Choroid plexus epithelial cell (primary cell): ENCODE measurements around the gene RBM5.

Experiments used
- DNase-seq: peaks from one replicate; pipeline ENCODE4 v3.0.0-alpha.2; 2010; ENCODE audit warnings: low read depth
- H3K4me3 ChIP-seq: 2 replicates; pipeline ENCODE4 v1.5.1; 2011; ENCODE audit warnings: low read depth, mild to moderate bottlenecking, control low read depth, low read length, moderate library complexity
- CTCF ChIP-seq: conservative IDR thresholded peaks from 2 replicates; pipeline ENCODE4 v1.5.1; 2011; ENCODE audit warnings: low read depth, mild to moderate bottlenecking, control low read depth, inconsistent platforms, low read length, moderate library complexity

The RBM5 gene

GRCh38 chr3:50102558-50102957, 13.8 kb downstream of the RBM5 start:
- no peak for TF ChIP-seq CTCF
- no peak for DNase-seq

GRCh38 chr3:50111757-50112156, 23.0 kb downstream of the RBM5 start:
- DNase-seq, result no peak
- H3K4me3 ChIP-seq, result no peak overlapping the region
- TF ChIP-seq CTCF, result no peak

More at GRCh38 chr3:50102558-50102957, 13.8 kb downstream of the RBM5 start:
- no peak overlapping the region for H3K4me3 ChIP-seq

- H3K4me3 ChIP-seq, result no peak overlapping the region
- DNase-seq, result no peak
- TF ChIP-seq CTCF, result no peak
Measured at GRCh38 chr3:50112462-50112861, 23.7 kb downstream of the RBM5 start.

GRCh38 chr3:50117120-50117519, 28.4 kb downstream of the RBM5 start:
- no peak for TF ChIP-seq CTCF
- no peak overlapping the region for H3K4me3 ChIP-seq
- DNase-seq, result no peak

- H3K4me3 ChIP-seq, result no peak overlapping the region
- no peak for TF ChIP-seq CTCF
- no peak for DNase-seq
Measured at GRCh38 chr3:50118237-50118636, 29.5 kb downstream of the RBM5 start.

GRCh38 chr3:50119786-50120185, 31.1 kb downstream of the RBM5 start:
- DNase-seq, result no peak
- no peak for TF ChIP-seq CTCF
- H3K4me3 ChIP-seq, result no peak overlapping the region

- no peak overlapping the region for H3K4me3 ChIP-seq
- no peak for DNase-seq
- no peak for TF ChIP-seq CTCF
Measured at GRCh38 chr3:50120364-50121071, 31.8 kb downstream of the RBM5 start.
